ENCODE results near the gene LRRC8C. TPM values are rescaled to one million over a fixed set of nuclear protein-coding genes. Genes with fewer than 3 reads are reported as not detected.
"Not testable (repeated sequence)": the region's sequence is repeated elsewhere in the genome, so short reads cannot be mapped to it uniquely, and the experiment has no call there.

Gene LRRC8C
- total RNA-seq, 2 donors from 2014 or later: 2.0 to 12.4 TPM

- 89% methylated on average over 1 of the region's 1 CpG for WGBS
- DNase-seq (ENCODE audit: low spot score): no peak
- TF ChIP-seq POLR2AphosphoS5 (IDR thresholded peaks at IDR 0.05) (no peak), POLR2A (IDR thresholded peaks at IDR 0.05) (no peak), CTCF (IDR thresholded peaks at IDR 0.05) (no peak)
Measured at GRCh38 chr1:89589515-89589914, 43.4 kb upstream of the LRRC8C start.

GRCh38 chr1:89590341-89591080 is 42.4 kb upstream of the LRRC8C start:
- WGBS: 85% methylated on average over 6 of the region's 6 CpGs

More at GRCh38 chr1:89589515-89589914, 43.4 kb upstream of the LRRC8C start:
- Histone ChIP-seq H3K36me3 (no peaks in the 10 kb centered on the region), H3K27me3 (replicated peaks; ENCODE audit: insufficient read depth) (no peaks in the 10 kb centered on the region), H3K4me1 (replicated peaks) (no peaks in the 10 kb centered on the region), H3K27ac (no peak overlapping the region), H3K4me3 (no peak overlapping the region), H3K9me3 (no peaks in the 10 kb centered on the region)
- intact Hi-C loops (cut with DNase I): no loop called here

GRCh38 chr1:89592861-89593302 is 40.0 kb upstream of the LRRC8C start:
- intact Hi-C loops (cut with DNase I): not testable (repeated sequence)

More at GRCh38 chr1:89590341-89591080, 42.4 kb upstream of the LRRC8C start:
- H3K9me3 ChIP-seq: no peaks in the 10 kb centered on the region
- no peaks in the 10 kb centered on the region for H3K36me3 ChIP-seq
- intact Hi-C loops (cut with DNase I): no loop called here
- no peaks in the 10 kb centered on the region for H3K27me3 ChIP-seq (replicated peaks; ENCODE audit: insufficient read depth)
- no peak overlapping the region for H3K27ac ChIP-seq
- no peak overlapping the region for H3K4me3 ChIP-seq
- DNase-seq (ENCODE audit: low spot score): no peak
- H3K4me1 ChIP-seq (replicated peaks): no peaks in the 10 kb centered on the region
- TF ChIP-seq CTCF (IDR thresholded peaks at IDR 0.05): no peak
- no peak for TF ChIP-seq POLR2AphosphoS5 (IDR thresholded peaks at IDR 0.05)
- no peak for TF ChIP-seq POLR2A (IDR thresholded peaks at IDR 0.05)

GRCh38 chr1:89594096-89594740 is 38.7 kb upstream of the LRRC8C start:
- no peak for TF ChIP-seq POLR2AphosphoS5 (IDR thresholded peaks at IDR 0.05)
- TF ChIP-seq POLR2A (IDR thresholded peaks at IDR 0.05): no peak
- TF ChIP-seq CTCF (IDR thresholded peaks at IDR 0.05): no peak
- Histone ChIP-seq H3K4me3 (no peak overlapping the region), H3K36me3 (no peaks in the 10 kb centered on the region), H3K27ac (no peak overlapping the region), H3K27me3 (replicated peaks; ENCODE audit: insufficient read depth) (no peaks in the 10 kb centered on the region), H3K9me3 (no peaks in the 10 kb centered on the region), H3K4me1 (replicated peaks) (no peaks in the 10 kb centered on the region)
- WGBS: 91% methylated on average over 4 of the region's 4 CpGs
- intact Hi-C loops (cut with DNase I): no loop called here
- DNase-seq (ENCODE audit: low spot score): no peak

More at GRCh38 chr1:89592861-89593302, 40.0 kb upstream of the LRRC8C start:
- H3K27ac ChIP-seq: peak overlapping the region in 1 of 2 donors; percentile 19
- not testable (repeated sequence) for H3K4me1 ChIP-seq (replicated peaks); H3K36me3 ChIP-seq; H3K4me3 ChIP-seq; H3K27me3 ChIP-seq (replicated peaks; ENCODE audit: insufficient read depth); H3K9me3 ChIP-seq
- peak; percentile 68 for TF ChIP-seq POLR2AphosphoS5 (IDR thresholded peaks at IDR 0.05)
- DNase-seq (ENCODE audit: low spot score): peak; percentile 53
- WGBS: 67% methylated on average over 13 of the region's 13 CpGs

- intact Hi-C loops (cut with DNase I): no loop called here
- no peak for DNase-seq (ENCODE audit: low spot score)
- Histone ChIP-seq H3K9me3 (no peaks in the 10 kb centered on the region), H3K36me3 (no peaks in the 10 kb centered on the region), H3K27me3 (replicated peaks; ENCODE audit: insufficient read depth) (no peaks in the 10 kb centered on the region), H3K27ac (no peak overlapping the region), H3K4me1 (replicated peaks) (no peaks in the 10 kb centered on the region), H3K4me3 (no peak overlapping the region)
- TF ChIP-seq POLR2A (IDR thresholded peaks at IDR 0.05): no peak
- TF ChIP-seq POLR2AphosphoS5 (IDR thresholded peaks at IDR 0.05): no peak
- no peak for TF ChIP-seq CTCF (IDR thresholded peaks at IDR 0.05)
- WGBS: 95% methylated on average over 2 of the region's 2 CpGs
Measured at GRCh38 chr1:89596698-89597097, 36.2 kb upstream of the LRRC8C start.
